Activated naive CD4-positive, alpha-beta T cell treated with anti-CD3 and anti-CD28 coated beads, Interleukin-2, amount 50 U/mL, for 16 hours (primary cell): ENCODE results near the gene MTRF1.
"Not testable (repeated sequence)": the region's sequence is repeated elsewhere in the genome, so short reads cannot be mapped to it uniquely, and the experiment has no call there.

Experiments
- DNase-seq: peaks from one replicate; pipeline ENCODE4 v3.0.0-alpha.2; 2020

The MTRF1 gene

DNA sequence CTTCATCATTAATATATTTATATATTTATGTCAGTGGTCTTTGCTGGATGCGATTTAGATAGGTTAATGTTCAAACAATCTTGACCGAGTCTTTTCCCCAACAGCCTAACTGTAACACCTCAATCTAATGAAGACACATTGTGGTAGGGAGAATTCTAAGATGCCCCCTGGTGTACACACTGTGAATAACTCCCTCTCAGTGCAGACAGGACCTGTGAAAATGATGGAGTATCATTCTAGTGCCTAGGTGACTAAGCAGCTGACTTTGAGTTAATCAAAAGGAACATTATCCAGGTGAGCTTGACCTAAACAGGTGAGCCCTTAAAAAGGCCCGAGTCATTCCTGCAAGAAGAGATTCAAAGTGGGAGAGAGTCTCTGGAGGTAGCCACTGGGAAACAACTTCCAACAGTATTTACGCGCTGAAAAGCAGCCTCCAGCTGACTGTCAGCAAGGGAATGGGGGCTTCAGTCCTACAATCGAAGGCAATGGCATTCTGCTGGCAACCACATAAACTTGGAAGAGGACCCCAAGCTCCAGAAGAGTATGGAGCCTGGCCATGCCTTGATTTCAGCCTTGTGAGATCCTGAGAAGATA, 41.0 kb downstream of the MTRF1 start:
- DNase-seq, result peak; percentile 50

DNA sequence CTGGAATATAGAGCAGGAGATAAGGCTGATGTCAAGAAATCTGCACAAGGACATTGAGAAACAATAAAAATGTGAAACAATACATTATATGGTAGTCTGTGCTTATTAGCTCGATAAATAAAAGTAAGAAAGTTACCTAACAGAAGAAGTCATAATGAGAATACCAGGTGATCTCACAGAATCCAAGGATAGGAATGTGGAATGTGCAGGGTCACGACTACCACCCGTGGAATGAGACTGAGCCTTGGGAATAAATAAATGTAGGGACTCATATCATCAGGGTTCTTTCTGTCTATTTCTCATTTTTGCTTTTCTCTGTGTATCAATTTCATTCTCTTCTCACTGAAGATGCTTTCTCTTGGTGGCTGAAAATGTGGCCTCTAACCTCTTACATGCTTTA, 43.0 kb downstream of the MTRF1 start:
- no peak for DNase-seq

DNA sequence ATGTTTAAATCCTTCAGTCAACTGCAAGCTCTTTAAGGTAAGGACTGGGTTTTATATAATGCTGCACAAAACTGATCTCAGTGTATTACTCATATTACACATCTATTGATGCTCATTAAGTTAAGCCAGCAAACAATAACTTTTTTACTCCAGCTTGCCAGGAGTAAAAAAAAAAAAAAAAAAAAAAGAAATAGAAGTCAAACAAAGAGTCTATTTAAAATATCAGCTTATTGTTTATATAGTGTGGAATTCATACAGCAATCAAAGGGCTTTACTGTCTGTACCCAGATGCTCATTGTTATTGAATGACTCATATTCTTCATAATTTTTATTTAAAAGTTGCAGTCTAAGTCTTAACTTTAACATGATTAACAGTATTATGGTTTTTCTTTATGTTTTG, 47.2 kb downstream of the MTRF1 start:
- DNase-seq, result no peak

DNA sequence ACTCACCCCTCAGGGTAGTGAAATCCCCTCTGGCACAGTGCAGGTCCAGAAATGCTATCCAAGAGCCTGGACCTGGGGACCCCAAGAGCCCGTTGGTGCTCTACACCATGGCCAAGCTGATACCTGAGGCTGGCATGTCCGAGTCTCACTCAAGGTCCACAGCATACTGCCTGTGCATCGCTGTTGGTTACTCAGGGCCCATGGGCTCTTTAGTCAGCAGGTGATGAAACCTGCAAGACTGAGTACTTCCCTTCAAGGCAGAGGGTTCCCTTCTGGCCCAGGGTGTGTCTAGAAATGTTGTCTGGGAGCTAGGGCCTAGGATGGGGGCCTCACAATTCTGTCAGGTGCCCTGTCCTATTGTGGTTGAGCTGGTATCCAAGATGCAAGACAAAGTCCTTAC, 49.5 kb downstream of the MTRF1 start:
- no peak for DNase-seq

DNA sequence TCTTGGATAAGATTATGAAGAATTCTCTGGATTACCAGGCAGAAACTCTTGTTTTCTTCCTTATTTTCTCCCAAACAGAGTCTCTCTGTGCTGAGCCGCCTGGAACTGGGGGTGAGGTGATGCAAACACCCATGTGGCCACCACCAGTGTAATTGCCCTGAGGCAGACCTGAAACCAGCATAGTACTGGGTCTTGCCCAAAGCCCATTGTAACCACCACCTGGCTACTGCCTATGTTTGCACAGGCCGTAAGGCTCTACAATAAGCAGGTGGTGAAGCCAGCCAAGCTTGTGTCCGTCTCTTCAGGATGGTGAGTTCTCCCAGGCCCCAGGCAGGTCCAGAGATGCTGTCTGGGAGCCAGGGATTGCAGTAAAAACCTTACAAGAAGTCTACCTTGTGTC, 50.1 kb downstream of the MTRF1 start:
- no peak for DNase-seq

DNA sequence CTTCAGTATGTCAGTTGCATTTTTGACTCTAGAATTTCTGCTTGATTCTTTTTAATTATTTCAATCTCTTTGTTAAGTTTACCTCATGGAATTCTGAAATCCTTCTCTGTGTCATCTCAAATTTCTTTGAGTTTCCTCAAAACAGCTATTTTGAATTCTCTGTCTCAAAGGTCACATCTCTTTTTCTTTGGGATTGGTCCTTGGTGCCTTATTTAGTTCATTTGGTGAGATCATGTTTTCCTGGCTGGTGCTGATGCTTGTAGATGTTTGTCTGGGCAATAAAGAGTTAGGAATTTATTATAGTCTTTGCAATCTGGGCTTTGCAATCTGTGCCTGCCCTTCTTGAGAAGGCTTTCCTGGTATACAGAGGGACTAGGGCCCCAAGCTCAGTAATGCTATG, 50.5 kb downstream of the MTRF1 start:
- no peak for DNase-seq

DNA sequence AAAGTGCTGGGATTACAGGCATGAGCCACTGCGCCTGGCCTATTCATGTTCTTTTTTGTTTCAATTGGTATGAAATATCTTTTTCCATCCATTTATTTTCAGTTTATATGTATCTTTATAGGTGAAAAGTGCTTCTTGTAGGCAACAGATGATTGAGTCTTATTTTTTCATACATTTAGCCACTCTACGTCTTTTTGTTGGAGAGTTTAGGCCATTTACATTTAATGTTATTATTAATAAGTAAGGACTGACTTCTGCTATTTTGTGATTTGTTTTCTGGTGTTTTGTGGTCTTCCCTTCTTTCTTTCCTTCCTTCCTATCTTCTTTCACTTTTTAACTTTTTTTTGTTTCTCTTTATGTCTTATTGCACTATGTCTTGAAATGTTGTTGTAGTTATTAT, 52.3 kb downstream of the MTRF1 start:
- no peak for DNase-seq

DNA sequence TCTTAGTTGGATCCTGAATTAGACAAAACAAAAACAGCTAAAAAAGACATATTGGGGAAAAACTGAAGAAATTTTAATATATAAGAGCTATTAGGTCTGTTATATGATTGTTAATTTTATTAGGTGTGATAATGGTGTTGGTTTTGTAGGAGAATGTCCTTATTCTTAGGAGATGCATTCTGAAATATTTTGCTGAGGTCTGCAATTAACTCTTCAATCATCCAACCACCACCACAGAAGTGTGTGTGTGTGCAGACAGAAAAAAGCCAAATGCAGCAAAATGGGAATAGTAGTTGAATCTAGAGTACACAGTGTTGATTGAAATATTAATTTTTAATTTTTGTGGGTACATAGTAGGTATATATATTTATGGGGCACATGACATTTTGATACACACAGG, 56.9 kb downstream of the MTRF1 start:
- no peak for DNase-seq

DNA sequence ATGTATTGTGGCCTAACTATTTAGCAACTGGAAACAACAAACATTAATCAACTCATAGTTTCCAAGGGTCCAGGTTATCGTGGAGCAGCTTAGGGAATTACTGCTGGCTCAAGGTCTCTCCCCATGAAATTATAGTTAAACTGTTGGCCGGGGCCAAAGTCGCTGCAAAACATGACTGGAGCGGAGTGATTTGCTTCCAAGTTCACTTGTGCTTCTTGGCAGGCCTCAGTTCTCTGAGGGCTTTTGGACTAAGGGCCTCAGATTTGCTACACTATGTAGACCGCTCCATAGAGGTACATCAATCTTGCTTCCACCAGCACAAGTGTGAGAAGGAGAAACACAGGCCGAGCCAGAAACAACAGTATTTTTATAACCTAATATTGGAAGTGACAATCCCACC, 59.6 kb downstream of the MTRF1 start:
- no peak for DNase-seq

DNA sequence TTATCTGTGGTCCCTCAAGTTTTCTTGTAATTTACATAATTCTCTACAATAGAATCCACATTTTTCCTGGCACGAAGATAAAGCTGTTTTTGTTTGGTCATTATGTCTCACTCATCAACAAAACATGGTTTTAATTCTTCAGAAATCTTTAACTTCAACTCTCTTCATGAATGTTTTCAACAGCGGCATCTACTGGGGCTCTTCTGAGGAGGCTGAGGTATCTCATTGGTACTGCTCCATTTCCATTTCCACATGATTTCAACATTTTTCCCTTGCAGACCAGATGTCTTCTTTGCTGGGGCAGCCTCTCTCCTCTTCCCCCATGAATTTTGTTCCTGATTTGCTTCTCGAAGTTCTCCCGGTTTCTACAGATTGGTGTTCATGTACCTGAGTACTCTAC, 63.2 kb downstream of the MTRF1 start:
- no peak for DNase-seq

DNA sequence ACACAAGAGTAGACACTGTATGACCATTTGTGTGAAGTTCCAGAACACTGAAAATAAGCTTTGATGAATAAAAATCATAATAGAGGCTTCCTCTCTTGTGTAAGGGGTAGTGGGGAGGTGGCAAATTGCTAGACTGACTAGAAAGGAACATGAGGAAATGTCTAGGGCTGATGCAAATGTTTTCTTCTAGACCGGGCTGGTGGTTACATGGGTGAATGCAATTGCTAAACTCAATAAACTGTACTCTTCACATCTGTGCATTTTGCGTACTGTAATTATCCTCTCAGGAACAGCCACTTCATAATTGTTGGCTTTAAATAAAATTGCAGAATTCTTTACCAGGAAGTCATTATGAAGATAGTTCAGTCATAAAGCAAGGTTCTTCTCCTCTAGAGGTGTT, 63.9 kb downstream of the MTRF1 start:
- no peak for DNase-seq

DNA sequence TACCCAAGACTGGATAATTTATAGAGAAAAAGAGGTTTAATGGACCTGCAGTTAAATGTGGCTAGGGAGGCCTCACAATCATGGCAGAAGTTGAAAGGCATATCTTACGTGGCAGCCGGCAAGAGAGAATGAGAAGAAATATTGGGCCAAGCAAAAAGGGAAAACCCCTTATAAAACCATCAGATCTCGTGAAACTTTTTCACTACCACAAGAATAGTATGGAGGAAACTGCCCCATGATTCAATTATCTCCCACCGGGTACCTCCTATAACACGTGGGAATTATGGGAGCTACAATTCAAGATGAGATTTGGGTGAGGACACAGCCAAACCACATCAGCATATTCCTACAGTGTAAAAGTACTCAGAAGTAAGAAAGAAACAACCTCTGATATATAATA, 64.3 kb downstream of the MTRF1 start:
- no peak for DNase-seq

DNA sequence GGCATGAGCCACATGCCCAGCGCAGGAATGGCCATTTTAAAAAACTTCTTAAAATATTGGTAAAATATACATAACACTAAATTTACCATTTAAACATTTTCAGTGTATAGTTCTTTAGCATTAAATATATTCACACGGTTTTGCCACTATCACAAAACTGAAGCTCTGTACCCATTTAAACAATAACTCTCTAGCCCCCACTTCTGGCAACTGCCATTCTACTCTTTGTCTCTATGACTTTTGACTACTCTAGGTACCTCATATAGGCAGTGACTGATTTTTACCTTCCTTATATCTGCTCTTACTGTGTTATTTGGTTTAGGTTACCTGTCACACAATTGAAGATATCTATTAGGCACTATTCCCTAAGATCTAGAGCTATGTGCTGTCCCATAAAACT, 66.8 kb downstream of the MTRF1 start:
- no peak for DNase-seq

DNA sequence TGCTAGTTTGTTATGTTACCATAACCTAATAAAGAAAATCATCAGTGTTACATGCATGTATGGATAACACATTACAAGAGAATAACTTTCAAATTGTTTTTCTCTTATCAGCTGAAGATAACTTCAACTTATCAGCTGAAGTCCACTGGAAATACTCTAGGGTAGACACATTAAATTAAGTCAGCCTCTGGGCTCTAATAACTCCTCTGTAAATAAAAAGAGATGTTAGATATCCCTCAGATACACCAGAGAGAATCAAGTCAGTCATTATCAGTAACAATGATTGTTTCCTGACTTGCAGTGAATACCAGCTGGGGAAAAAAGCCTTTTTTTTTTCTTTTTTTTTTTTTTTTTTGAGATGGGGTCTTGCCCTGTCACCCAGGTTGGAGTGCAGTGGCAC, 67.4 kb downstream of the MTRF1 start:
- DNase-seq, result no peak

DNA sequence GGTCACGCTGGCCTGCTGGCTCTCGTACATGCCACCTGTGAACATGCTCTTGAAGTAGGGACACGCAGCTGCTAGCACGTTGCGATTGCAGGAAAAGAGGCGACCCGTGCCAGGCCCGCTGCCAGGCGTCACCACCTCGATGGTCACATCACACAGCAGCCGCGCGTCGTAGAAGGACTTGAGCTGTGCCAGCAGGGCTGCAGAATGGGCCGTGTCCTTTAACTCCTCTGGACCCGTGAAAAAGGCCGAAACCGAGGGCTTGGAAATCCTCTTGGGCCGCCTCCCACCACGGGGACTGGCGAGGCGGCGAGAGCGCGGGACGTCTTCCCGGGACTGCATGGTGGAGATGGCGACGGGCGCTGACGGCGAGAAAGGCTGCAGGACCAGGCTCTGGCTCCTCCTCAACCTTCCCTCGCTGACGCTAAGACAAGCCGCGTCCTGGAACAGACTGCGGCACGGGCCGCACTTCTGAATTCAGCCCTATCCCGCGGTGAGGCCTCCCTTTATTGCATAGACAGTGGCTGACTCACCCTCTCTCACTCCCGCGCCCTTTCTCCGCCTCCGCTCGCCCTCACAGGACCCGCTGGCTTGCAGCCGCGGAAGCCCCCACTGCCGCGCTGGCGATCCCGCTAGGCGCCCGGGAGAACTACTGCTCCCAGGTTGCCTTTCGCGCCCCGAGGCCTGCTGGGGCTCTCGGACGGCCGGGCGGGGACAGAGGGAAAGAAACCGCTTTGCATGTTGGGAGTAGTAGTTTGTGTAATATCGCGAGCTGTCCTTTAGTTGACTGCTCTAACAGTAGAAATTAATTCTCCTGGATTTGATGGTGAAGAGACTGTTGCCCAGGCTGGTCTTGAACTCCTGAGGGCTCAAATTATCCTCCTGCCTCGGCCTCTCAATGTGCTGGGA, 69.2 kb downstream of the MTRF1 start, which contains the start of gene KBTBD7:
KBTBD7 (minus strand) TSS at position 651 of the 906 bp plus-strand sequence; CDS start at position 339, 312 bp downstream.
- peak; percentile 95 for DNase-seq

DNA sequence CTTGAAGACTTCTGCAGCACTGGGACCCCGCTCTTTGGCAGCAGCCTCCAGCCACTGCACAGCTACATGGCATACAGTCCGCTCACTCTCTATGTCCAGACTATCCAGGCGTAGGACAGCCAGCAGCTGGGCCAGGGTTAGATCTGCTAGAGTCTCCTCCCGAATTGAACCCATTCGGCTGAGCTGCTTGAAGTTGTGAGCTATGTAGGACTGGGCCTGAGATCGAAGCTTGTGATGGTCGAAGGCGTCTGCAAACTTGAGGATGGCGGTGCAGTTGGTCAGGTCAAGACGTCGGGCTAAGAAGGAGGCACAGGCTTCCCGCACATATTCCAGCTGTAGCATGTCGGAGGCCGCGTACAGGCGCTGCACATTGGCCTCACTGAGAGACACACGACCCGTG, 69.9 kb downstream of the MTRF1 start:
- no peak for DNase-seq

DNA sequence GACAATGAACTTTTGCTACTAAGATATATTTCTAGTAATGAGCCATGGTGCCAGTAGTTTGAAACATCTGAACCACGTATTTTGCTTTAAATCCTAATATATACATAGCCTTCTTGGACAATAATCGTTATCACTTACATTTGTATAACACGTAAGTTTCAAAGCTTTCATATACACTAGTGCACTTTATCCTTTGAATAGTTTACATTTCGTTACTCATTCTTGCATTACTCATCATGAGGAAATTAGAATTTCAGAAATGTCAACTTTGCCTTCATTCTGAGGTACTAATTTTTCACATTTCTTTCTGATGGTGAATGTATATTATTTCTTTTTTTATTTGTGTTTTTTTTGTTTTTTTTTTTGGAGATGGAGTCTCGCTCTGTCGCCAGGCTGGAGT, 74.8 kb downstream of the MTRF1 start:
- no peak for DNase-seq

DNA sequence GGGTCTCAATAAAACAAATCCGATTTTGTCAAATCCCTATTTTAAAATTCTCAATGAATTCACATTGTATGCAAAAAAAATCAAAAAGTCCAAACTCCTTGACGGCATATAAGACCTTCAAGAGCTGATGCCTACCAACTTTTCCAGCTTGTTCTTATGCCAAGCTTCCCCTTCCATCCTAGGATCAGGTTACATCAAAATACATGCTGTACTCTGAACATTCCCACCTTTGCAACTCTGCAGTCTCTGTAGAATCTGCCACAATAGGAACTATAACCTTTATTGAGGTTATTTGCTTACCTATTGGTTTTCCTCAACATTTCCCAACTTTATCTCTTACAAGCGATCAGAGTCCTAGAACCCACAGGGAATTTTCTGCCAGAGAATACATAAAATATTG, 76.9 kb downstream of the MTRF1 start:
- DNase-seq, result no peak

DNA sequence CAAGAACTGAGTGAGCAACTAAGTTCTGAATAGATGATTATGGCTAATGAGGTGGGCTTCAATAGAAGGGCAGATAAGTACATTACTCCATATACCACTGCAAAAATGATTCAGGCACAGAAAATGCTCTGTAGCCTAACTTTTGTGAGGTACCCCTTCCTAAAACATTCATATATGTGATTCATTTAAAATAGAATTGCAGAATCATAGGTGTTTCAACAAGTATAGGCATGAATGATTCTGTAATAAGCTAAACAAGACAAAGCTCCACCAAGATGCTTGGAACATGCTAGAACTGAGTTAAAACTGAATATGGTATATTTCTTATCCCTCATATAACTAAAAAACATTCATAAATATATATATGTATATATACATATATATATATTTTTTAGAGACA, 81.1 kb downstream of the MTRF1 start:
- no peak for DNase-seq

DNA sequence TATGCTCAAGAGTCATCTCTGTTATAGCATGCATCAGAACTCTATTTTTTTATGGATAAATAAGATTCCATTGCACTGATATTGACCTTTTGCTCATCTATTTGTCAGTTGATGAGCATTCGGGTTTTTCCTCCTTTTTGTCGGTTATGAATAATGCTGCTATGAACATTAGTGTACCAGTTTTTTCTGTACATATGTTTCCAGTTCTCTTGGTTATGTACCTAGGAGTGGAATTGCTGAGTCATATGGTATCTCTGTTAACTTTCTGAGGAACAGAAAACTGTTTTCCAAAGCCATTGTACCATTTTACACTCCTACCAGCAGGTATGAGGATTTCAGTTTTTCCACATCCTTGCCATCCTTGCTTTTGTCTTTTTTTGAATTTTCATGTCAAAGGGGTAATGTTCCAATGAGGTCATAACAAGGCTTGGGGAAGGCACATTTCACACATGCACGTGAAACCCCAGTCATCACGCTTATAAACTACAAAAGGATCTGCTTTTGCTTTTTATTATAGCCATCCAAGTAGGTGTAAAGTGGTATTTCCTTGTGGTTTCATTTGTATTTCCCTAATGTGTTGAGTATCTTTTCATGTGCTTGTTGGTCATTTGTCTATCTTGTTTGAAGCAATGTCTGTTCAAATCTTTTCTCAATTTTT, 83.7 kb downstream of the MTRF1 start:
- no peak for DNase-seq

DNA sequence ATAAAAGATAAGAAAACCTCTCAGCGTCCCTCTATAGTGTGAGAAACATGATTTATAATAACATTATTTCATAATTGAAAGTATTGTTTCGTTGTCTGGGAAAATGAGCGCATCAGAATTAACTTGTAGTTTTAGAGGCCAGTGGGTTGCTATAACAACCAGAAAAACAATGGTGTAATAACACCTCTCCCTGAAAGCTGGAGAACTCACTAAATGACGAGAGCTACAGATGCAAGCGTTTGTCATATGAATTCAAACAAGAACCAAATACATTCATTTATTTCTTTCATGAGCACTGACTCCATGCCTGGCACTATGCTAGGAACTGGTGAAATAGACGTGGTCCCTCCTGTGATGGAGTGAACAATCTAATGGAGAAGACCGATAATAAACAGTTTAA, 85.3 kb downstream of the MTRF1 start:
- DNase-seq, result no peak

DNA sequence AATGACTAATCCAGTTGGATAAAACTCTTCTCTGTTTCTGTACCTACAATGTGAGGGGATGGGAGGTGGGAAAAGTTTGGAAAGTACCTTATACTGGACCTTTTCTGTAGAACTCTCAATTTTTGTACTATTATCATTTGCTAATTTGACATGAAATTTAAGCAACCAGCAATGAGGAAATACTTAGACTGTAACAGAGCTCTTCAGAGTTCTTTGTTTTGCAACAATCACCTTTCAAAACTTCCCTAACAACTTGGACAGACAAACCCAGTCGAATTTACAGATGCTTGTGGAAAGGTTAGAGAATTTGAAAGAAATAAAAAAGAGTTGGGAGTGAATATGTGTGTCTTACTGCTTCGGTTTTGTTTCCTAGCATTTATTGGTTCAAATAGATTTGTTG, 85.8 kb downstream of the MTRF1 start:
- no peak for DNase-seq

DNA sequence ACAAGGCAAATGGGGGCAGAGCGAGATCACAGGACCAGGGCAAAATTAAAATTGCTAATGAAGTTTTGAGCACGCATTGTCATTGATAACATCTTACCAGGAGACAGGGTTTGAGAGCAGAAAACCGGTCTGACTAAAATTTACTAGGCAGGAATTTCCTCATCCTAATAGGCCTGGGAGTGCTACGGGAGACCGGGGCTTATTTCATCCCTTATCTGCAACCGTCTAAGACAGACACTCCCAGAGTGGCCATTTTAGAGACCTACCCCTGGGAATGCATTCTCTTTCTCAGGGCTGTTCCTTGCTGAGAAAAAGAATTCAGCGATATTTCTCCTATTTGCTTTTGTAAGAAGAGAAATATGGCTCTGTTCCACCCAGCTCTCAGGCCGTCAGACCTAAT, 87.8 kb downstream of the MTRF1 start:
- not testable (repeated sequence) for DNase-seq
